Measurements from ENCODE around the gene GRIP2. TPM values are rescaled to one million over a fixed set of nuclear protein-coding genes. Genes with fewer than 3 reads are reported as not detected.
A peak's percentile ranks its signal among the peaks of the same experiment; 100 is the strongest.

The GRIP2 gene
- polyA plus RNA-seq, 1 donor from 2014 or later: 8.6 TPM

DNA sequence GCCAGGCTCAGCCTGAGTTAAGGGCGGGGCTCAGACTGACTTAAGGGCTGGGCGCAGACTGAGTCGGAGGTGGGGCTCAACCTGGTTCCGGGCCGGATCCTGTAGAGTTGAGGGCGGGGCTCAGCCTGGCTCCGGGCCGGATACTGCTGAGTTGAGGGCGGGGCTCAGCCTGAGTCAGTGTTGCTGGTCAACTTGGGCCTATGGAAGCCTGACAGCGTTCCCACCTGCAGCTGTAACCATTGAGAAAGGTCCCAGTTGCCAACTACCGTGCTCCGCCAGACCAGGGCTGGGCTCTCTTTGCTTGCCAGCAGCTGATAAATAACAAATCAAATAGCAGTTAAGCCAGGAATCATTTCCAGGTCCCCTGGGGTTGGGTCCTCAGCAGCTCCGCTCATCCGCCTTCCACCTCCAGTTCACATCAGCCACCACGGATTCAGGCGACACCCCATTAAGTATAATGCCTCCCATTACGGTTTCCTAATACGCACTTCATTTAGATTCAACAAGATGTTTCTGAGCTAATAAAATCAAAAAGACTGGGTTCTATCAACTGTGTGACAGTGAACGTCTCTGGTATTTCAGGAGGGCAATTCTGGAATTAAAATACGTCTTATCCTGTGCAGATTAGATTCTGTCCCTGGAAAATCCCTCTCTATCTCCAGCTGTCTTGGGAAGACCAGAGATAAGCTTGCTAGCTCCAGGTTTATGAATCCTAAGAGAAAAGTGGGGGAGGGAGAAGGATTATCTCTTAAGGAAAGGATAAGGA is 7.3 kb downstream of the GRIP2 start:
- H3K9me2 ChIP-seq (ENCODE audit: insufficient read depth, low read length): no peaks in the 10 kb centered on the region
- peak overlapping the region; percentile 20 for H3K9ac ChIP-seq (ENCODE audit: low read length)
- H3K27ac ChIP-seq (ENCODE audit: low read length): peak overlapping the region; percentile 61
- no peaks in the 10 kb centered on the region for H3K36me3 ChIP-seq (ENCODE audit: insufficient read depth, low read length)
- H3K27me3 ChIP-seq (ENCODE audit: insufficient read depth, low read depth, low read length): no peaks in the 10 kb centered on the region
- H4K20me1 ChIP-seq (ENCODE audit: insufficient read depth): no peaks in the 10 kb centered on the region
- no peaks in the 10 kb centered on the region for H3K79me2 ChIP-seq (replicated peaks; ENCODE audit: insufficient read depth, low read length)
- H3K4me2 ChIP-seq (ENCODE audit: low read length): no peak overlapping the region
- peak overlapping the region; percentile 39 for H3K4me3 ChIP-seq (ENCODE audit: low read length)
- TF ChIP-seq POLR2AphosphoS5 (IDR thresholded peaks at IDR 0.05) (peak; percentile 53), EZH2 (IDR thresholded peaks at IDR 0.05; ENCODE audit: borderline replicate concordance, insufficient read depth, low read length, poor library complexity, severe bottlenecking) (no peak), REST (IDR thresholded peaks at IDR 0.05; ENCODE audit: borderline replicate concordance) (peak; percentile 46)
- peak overlapping the region; percentile 0 for H2AFZ ChIP-seq (ENCODE audit: low read depth, low read length)
- H3K9me3 ChIP-seq (ENCODE audit: low read length): no peaks in the 10 kb centered on the region
- H3F3A ChIP-seq (ENCODE audit: insufficient read depth, low read length, poor library complexity, severe bottlenecking): peaks cover 11% of the 10 kb centered on the region

DNA sequence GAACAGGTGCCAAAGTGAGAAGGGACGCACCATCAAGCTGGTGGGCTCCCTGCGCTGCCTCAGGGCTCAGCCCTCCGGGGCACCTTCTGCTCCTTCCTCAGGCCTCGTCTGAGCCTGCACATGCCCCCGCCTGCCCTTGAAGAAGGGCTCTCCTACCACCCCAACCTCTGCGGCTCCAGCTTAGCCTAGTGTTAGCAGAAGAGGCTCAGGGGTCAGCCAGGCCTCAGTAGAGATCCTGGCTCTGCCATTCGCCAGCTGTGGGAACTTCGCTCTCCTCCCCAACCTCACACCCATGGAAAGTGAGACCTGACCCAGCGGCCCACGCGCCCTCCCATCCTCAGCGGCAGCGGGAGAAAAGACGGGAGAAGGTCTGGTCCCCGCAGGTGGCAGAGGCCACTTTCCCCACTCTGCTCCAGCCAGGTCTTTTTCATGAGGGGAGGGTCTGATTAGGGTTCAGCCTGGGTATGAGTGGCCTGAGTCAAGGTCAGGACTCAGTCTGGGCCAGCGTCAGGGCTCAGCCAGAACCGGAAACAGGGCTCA is 8.2 kb downstream of the GRIP2 start:
- no peaks in the 10 kb centered on the region for H3K79me2 ChIP-seq (replicated peaks; ENCODE audit: insufficient read depth, low read length)
- H3K9me2 ChIP-seq (ENCODE audit: insufficient read depth, low read length): no peaks in the 10 kb centered on the region
- no peaks in the 10 kb centered on the region for H3K9me3 ChIP-seq (ENCODE audit: low read length)
- H4K20me1 ChIP-seq (ENCODE audit: insufficient read depth): no peaks in the 10 kb centered on the region
- no peak overlapping the region for H3K4me3 ChIP-seq (ENCODE audit: low read length)
- H3K27ac ChIP-seq (ENCODE audit: low read length): no peak overlapping the region
- H3F3A ChIP-seq (ENCODE audit: insufficient read depth, low read length, poor library complexity, severe bottlenecking): peaks cover 11% of the 10 kb centered on the region
- H3K36me3 ChIP-seq (ENCODE audit: insufficient read depth, low read length): no peaks in the 10 kb centered on the region
- H3K4me2 ChIP-seq (ENCODE audit: low read length): no peak overlapping the region
- H3K9ac ChIP-seq (ENCODE audit: low read length): no peak overlapping the region
- TF ChIP-seq RAD21 (conservative IDR thresholded peaks at IDR 0.05) (no peak), REST (IDR thresholded peaks at IDR 0.05; ENCODE audit: borderline replicate concordance) (no peak), TAF1 (IDR thresholded peaks at IDR 0.05; ENCODE audit: low read depth) (no peak), EP300 (conservative IDR thresholded peaks at IDR 0.05; ENCODE audit: poor library complexity, severe bottlenecking) (no peak), EZH2 (IDR thresholded peaks at IDR 0.05; ENCODE audit: borderline replicate concordance, insufficient read depth, low read length, poor library complexity, severe bottlenecking) (no peak), MXI1 (conservative IDR thresholded peaks at IDR 0.05; ENCODE audit: poor library complexity, severe bottlenecking) (no peak), POLR2AphosphoS5 (IDR thresholded peaks at IDR 0.05) (no peak), CTCF (IDR thresholded peaks at IDR 0.05; ENCODE audit: poor library complexity, severe bottlenecking) (no peak), SMC3 (conservative IDR thresholded peaks at IDR 0.05; ENCODE audit: poor library complexity) (no peak)
- no peak overlapping the region for H2AFZ ChIP-seq (ENCODE audit: low read depth, low read length)
- H3K27me3 ChIP-seq (ENCODE audit: insufficient read depth, low read depth, low read length): no peaks in the 10 kb centered on the region
